ENCODE results near the gene OGFOD3.

Gene OGFOD3

GRCh38 chr17:82399041-82399441, 19.3 kb downstream of the OGFOD3 start:
- Histone ChIP-seq H3K36me3 (ENCODE audit: control insufficient read depth, insufficient read depth, low read length) (peaks cover 3% of the 10 kb centered on the region), H3K9me3 (ENCODE audit: control insufficient read depth, insufficient read depth, low read length) (no peaks in the 10 kb centered on the region), H3K9ac (ENCODE audit: low read depth, low read length) (no peak overlapping the region), H3K4me1 (ENCODE audit: control insufficient read depth, insufficient read depth, low read length) (no peaks in the 10 kb centered on the region), H3K4me3 (ENCODE audit: low read depth, low read length) (no peak overlapping the region), H3K27me3 (ENCODE audit: control insufficient read depth, insufficient read depth, low read length) (no peaks in the 10 kb centered on the region)

- no peaks in the 10 kb centered on the region for H3K4me1 ChIP-seq (ENCODE audit: control insufficient read depth, insufficient read depth, low read length)
- H3K36me3 ChIP-seq (ENCODE audit: control insufficient read depth, insufficient read depth, low read length), result peaks cover 10% of the 10 kb centered on the region
- H3K9me3 ChIP-seq (ENCODE audit: control insufficient read depth, insufficient read depth, low read length), result no peaks in the 10 kb centered on the region
- H3K9ac ChIP-seq (ENCODE audit: low read depth, low read length), result no peak overlapping the region
- H3K27me3 ChIP-seq (ENCODE audit: control insufficient read depth, insufficient read depth, low read length), result no peaks in the 10 kb centered on the region
- H3K4me3 ChIP-seq (ENCODE audit: low read depth, low read length), result no peak overlapping the region
Measured at GRCh38 chr17:82397449-82398335, 20.7 kb downstream of the OGFOD3 start.

DNA sequence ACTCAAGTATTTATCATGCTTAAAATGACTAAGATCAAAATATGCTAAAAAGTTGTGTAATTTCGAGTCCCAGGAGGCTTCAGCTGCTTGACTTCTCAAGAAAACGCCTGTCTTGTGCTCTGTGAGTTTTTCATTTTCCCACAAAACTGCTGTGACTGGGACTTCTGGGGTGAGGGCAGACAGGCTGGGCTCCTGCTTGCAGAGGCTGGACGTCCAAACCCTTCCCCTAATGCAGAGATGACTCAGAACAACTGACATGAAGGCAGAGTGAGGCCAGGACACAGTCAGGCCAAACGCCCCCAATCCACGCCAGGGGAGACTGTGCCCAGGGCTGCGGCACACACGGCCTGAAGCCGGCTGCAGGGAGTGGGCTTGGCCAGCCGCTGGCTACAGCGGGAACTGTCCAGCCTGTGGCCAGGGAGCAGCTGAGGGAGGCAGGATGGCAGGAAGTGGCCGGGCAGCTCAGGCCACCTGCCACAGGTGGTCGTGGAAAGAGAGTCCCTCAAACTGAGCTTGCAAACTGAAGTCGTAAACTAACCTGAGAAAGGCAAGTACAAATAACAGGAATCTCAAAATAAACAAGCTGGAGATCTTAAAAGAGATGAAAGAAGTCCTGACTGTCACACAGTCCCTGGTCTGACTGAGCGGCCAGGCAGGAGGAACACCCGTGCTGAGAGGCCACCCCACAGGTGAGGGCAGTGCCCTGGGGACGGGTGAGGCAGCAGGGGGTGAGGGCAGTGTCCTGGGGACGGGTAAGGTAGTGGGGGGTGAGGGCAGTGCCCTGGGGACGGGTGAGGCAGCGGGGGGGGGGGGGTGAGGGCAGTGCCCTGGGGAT, 21.6 kb downstream of the OGFOD3 start:
- H3K4me1 ChIP-seq (ENCODE audit: control insufficient read depth, insufficient read depth, low read length), result no peaks in the 10 kb centered on the region
- peaks cover 10% of the 10 kb centered on the region for H3K36me3 ChIP-seq (ENCODE audit: control insufficient read depth, insufficient read depth, low read length)
- H3K9ac ChIP-seq (ENCODE audit: low read depth, low read length), result no peak overlapping the region
- no peaks in the 10 kb centered on the region for H3K9me3 ChIP-seq (ENCODE audit: control insufficient read depth, insufficient read depth, low read length)
- H3K27me3 ChIP-seq (ENCODE audit: control insufficient read depth, insufficient read depth, low read length), result no peaks in the 10 kb centered on the region
- H3K4me3 ChIP-seq (ENCODE audit: low read depth, low read length), result no peak overlapping the region

DNA sequence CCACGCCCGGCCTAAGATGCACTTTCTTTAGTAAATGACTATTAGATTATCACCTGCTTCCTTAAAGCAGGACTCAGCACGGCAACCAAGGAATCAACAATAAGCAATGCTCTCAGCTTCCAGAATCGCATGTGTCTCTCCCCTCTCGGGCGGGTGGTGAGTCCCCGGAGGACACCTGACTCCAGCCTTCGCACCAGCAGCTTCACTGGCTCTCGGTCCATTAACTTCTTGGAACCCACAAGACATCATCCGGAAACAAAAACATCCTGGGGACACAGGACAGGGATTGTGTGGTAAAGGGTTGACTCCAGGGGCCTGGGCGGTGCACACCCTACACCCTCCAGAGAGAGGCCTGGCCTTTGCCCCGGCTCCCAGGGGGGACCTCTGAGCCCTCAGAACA, 24.1 kb downstream of the OGFOD3 start:
- H3K9ac ChIP-seq (ENCODE audit: low read depth, low read length), result no peak overlapping the region
- no peaks in the 10 kb centered on the region for H3K4me1 ChIP-seq (ENCODE audit: control insufficient read depth, insufficient read depth, low read length)
- peaks cover 16% of the 10 kb centered on the region for H3K36me3 ChIP-seq (ENCODE audit: control insufficient read depth, insufficient read depth, low read length)
- H3K27me3 ChIP-seq (ENCODE audit: control insufficient read depth, insufficient read depth, low read length), result no peaks in the 10 kb centered on the region
- H3K9me3 ChIP-seq (ENCODE audit: control insufficient read depth, insufficient read depth, low read length), result no peaks in the 10 kb centered on the region
- H3K4me3 ChIP-seq (ENCODE audit: low read depth, low read length), result no peak overlapping the region

GRCh38 chr17:82392941-82393340, 25.4 kb downstream of the OGFOD3 start:
- Histone ChIP-seq H3K27me3 (ENCODE audit: control insufficient read depth, insufficient read depth, low read length) (no peaks in the 10 kb centered on the region), H3K4me1 (ENCODE audit: control insufficient read depth, insufficient read depth, low read length) (no peaks in the 10 kb centered on the region), H3K4me3 (ENCODE audit: low read depth, low read length) (no peak overlapping the region), H3K36me3 (ENCODE audit: control insufficient read depth, insufficient read depth, low read length) (peaks cover 16% of the 10 kb centered on the region), H3K9me3 (ENCODE audit: control insufficient read depth, insufficient read depth, low read length) (no peaks in the 10 kb centered on the region), H3K9ac (ENCODE audit: low read depth, low read length) (no peak overlapping the region)

DNA sequence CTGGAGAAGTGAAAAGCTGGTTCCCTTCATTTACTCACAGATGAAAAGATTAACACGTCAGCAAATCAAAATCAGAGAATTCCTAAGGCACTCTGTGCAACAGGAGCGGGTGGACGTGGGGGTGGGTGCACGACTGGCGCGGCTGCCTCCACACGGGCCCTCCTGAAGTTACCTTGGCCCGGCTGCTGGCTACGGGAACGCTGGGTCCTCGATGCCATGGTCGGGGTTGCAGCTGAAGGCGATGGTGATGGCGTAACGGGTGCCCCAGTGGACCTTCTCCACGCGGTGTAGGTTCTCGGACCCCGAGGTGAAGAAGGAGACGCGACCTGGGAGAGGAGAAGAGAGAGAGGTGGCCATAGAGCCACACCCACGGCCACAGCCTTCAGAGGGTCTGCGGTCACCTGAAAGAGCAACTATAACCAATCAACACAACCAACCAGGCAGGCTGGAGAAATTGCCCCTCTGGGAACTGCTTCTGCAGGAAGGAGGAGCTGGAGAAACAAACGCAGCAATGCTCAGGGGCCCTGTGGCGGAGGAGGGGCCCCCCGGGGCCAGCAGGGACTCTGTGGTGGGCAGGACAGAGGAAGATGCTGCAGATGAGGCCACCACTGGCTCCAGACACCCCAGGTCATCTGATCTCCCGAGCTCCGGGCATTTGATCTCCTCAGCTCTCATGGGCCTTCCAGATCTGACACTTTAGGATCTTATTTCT, 26.0 kb downstream of the OGFOD3 start:
- H3K9ac ChIP-seq (ENCODE audit: low read depth, low read length), result no peak overlapping the region
- H3K36me3 ChIP-seq (ENCODE audit: control insufficient read depth, insufficient read depth, low read length), result peaks cover 16% of the 10 kb centered on the region
- no peaks in the 10 kb centered on the region for H3K4me1 ChIP-seq (ENCODE audit: control insufficient read depth, insufficient read depth, low read length)
- H3K4me3 ChIP-seq (ENCODE audit: low read depth, low read length), result no peak overlapping the region
- H3K9me3 ChIP-seq (ENCODE audit: control insufficient read depth, insufficient read depth, low read length), result no peaks in the 10 kb centered on the region
- H3K27me3 ChIP-seq (ENCODE audit: control insufficient read depth, insufficient read depth, low read length), result no peaks in the 10 kb centered on the region

- H3K4me3 ChIP-seq (ENCODE audit: low read depth, low read length), result no peak overlapping the region
- H3K9ac ChIP-seq (ENCODE audit: low read depth, low read length), result no peak overlapping the region
- H3K4me1 ChIP-seq (ENCODE audit: control insufficient read depth, insufficient read depth, low read length), result no peaks in the 10 kb centered on the region
- H3K27me3 ChIP-seq (ENCODE audit: control insufficient read depth, insufficient read depth, low read length), result no peaks in the 10 kb centered on the region
- H3K9me3 ChIP-seq (ENCODE audit: control insufficient read depth, insufficient read depth, low read length), result no peaks in the 10 kb centered on the region
- peaks cover 16% of the 10 kb centered on the region for H3K36me3 ChIP-seq (ENCODE audit: control insufficient read depth, insufficient read depth, low read length)
Measured at GRCh38 chr17:82391496-82392066, 26.8 kb downstream of the OGFOD3 start.

DNA sequence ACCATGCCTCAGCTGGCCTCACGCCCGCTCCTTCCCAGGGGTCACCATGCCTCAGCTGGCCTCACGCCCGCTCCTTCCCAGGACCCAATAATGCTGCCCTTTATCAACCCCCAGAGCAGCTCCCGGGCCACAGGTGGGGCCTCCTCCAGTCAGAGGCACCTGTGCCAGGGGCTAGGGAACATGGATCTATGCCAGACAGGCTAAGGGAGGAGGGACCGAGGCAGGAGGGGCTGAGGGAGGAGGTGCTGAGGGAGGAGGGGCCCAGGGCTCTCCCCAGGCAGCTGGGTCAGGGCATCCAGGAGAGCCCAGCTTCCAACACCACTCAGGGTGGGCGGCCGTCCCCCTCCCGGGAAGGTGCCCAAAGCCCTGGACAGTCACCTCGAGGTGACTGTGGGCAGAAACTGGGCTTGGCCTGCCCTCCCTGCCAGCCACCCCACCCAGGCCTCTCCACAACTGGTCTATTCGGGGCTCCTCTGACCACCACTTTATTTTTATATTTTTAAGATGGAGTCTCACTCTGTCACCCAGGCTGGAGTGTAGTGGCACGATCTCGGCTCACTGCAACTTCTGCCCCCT, 27.4 kb downstream of the OGFOD3 start:
- H3K36me3 ChIP-seq (ENCODE audit: control insufficient read depth, insufficient read depth, low read length), result peaks cover 16% of the 10 kb centered on the region
- no peaks in the 10 kb centered on the region for H3K4me1 ChIP-seq (ENCODE audit: control insufficient read depth, insufficient read depth, low read length)
- H3K27me3 ChIP-seq (ENCODE audit: control insufficient read depth, insufficient read depth, low read length), result no peaks in the 10 kb centered on the region

DNA sequence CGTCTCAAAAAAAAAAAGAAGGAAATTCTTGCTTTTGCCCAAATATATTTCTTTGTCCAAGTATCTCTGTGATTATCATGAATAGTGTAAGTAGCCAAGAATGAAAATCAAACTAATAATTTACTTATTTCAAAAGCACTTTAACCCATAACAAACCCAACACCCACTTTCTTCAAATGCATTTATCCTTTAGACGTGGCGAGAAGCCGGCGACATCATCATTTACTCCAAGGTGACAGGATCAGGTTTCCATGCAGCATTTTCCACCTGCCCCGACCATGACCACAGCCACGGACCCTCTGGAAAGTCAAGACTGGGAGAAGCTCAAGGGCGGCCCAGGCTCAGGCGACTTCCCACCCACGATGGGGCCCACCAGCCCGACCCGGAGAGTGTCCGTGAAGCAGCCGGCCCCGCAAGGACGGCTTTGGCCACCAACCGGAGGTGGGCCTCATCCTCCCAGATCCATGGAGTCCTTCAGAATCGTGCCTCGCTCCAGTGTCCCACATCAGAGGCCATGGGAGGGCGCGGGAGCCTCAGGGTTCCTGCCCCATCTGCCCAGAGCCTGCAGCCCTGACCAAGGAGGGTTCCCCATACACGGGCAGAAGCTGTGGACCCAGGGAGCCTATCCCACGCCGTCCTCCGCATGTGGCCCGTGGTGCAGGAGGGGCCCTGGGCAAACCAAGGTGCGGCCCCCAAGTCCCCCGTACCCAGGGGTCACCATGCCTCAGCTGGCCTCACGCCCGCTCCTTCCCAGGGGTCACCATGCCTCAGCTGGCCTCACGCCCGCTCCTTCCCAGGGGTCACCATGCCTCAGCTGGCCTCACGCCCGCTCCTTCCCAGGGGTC, 28.1 kb downstream of the OGFOD3 start:
- Histone ChIP-seq H3K4me1 (ENCODE audit: control insufficient read depth, insufficient read depth, low read length) (no peaks in the 10 kb centered on the region), H3K36me3 (ENCODE audit: control insufficient read depth, insufficient read depth, low read length) (peaks cover 16% of the 10 kb centered on the region), H3K4me3 (ENCODE audit: low read depth, low read length) (no peak overlapping the region), H3K9ac (ENCODE audit: low read depth, low read length) (no peak overlapping the region), H3K27me3 (ENCODE audit: control insufficient read depth, insufficient read depth, low read length) (no peaks in the 10 kb centered on the region), H3K9me3 (ENCODE audit: control insufficient read depth, insufficient read depth, low read length) (no peaks in the 10 kb centered on the region)

More for the DNA sequence above, 27.4 kb downstream of the OGFOD3 start:
- H3K9me3 ChIP-seq (ENCODE audit: control insufficient read depth, insufficient read depth, low read length), result no peaks in the 10 kb centered on the region
- no peak overlapping the region for H3K9ac ChIP-seq (ENCODE audit: low read depth, low read length)
- H3K4me3 ChIP-seq (ENCODE audit: low read depth, low read length), result no peak overlapping the region

- Histone ChIP-seq H3K9me3 (ENCODE audit: control insufficient read depth, insufficient read depth, low read length) (no peaks in the 10 kb centered on the region), H3K4me3 (ENCODE audit: low read depth, low read length) (no peak overlapping the region), H3K4me1 (ENCODE audit: control insufficient read depth, insufficient read depth, low read length) (no peaks in the 10 kb centered on the region), H3K36me3 (ENCODE audit: control insufficient read depth, insufficient read depth, low read length) (peaks cover 16% of the 10 kb centered on the region), H3K27me3 (ENCODE audit: control insufficient read depth, insufficient read depth, low read length) (no peaks in the 10 kb centered on the region), H3K9ac (ENCODE audit: low read depth, low read length) (no peak overlapping the region)
Measured at GRCh38 chr17:82389379-82389778, 29.0 kb downstream of the OGFOD3 start.
